HepG2 (cell line): ENCODE data around the gene RRBP1. TPM values are rescaled to one million over a fixed set of nuclear protein-coding genes. Genes with fewer than 3 reads are reported as not detected.

Experiments used
- KMT2A ChIP-seq: sonication (generic); formaldehyde crosslinking; IDR thresholded peaks from 2 replicates; pipeline ENCODE4 v1.4.0; 2020; ENCODE audit warnings: missing genetic modification reagents
- POLR2A ChIP-seq, 2 experiments: IDR thresholded peaks; 2 replicates each; pipeline ENCODE4 v1.6.1; 2011; ENCODE audit warnings: low read depth in 2 of 2, low read length in 2 of 2, mild to moderate bottlenecking in 1 of 2, moderate library complexity in 1 of 2; ENCODE audit not compliant: insufficient read depth in 1 of 2
- POLR2AphosphoS5 ChIP-seq: IDR thresholded peaks from 2 replicates; pipeline ENCODE4 v1.6.1; 2012; ENCODE audit warnings: low read depth, low read length
- SOX5 ChIP-seq: IDR thresholded peaks from 2 replicates; pipeline ENCODE4 v1.6.1; 2016; ENCODE audit warnings: borderline replicate concordance
- XRCC5 ChIP-seq: fragments of 200-400 bp; formaldehyde crosslinking; optimal IDR thresholded peaks from 2 replicates; pipeline ENCODE3; 2017; ENCODE audit warnings: mild to moderate bottlenecking, low read length
- ZFP36L2 ChIP-seq: sonication (generic); formaldehyde crosslinking; IDR thresholded peaks from 2 replicates; pipeline ENCODE4 v1.4.0; 2020; ENCODE audit warnings: missing genetic modification reagents
- ZNF563 ChIP-seq: sonication (generic); formaldehyde crosslinking; IDR thresholded peaks from 2 replicates; pipeline ENCODE4 v1.8.0; 2022; ENCODE audit warnings: mild to moderate bottlenecking, moderate library complexity, missing genetic modification reagents
- ZNF652 ChIP-seq: IDR thresholded peaks from 2 replicates; pipeline ENCODE4 v1.6.1; 2016; ENCODE audit warnings: low read depth, borderline replicate concordance
- polyA plus RNA-seq, 8 experiments: library from polyadenylated mRNA; depleted of rRNA in 3 of 8; stranded (reverse) in 7 of 8; unstranded in 1 of 8; fragments of >200 nt; fragmentation: Illumina TruSeq in 4 of 8; extraction: Trizol in 4 of 8; gene quantifications; 2 replicates each; pipeline versions ENCODE4 v1.2.1 to v1.2.3, GENCODE V29; 2011 to 2016; ENCODE audit warnings: low read depth in 4 of 8, missing spikeins in 1 of 8, mixed read lengths in 1 of 8; ENCODE audit not compliant: insufficient read depth in 1 of 8
- total RNA-seq, 5 experiments: library from RNA; depleted of rRNA; stranded (reverse); fragments of >200 nt; fragmentation: Illumina TruSeq; extraction: Trizol; gene quantifications; 2 replicates each; pipeline ENCODE4 v1.2.3, GENCODE V29; 2016; ENCODE audit warnings: low read depth in 1 of 5
- TF ChIP-seq, protein P1 (sequence below): sonication (generic); formaldehyde crosslinking; IDR thresholded peaks from 2 replicates; pipeline ENCODE4 v1.4.0; 2020; ENCODE audit warnings: mild to moderate bottlenecking, missing genetic modification reagents
- TF ChIP-seq, protein P2 (sequence below): sonication (generic); formaldehyde crosslinking; conservative IDR thresholded peaks from 2 replicates; pipeline ENCODE4 v1.5.0; 2020; ENCODE audit warnings: missing genetic modification reagents

The RRBP1 gene
- total and polyA plus RNA-seq, 2 of the 13 experiments (the other 11 are each of a cell fraction or from before 2014, with no cell fraction given), result 150 to 222 TPM

DNA sequence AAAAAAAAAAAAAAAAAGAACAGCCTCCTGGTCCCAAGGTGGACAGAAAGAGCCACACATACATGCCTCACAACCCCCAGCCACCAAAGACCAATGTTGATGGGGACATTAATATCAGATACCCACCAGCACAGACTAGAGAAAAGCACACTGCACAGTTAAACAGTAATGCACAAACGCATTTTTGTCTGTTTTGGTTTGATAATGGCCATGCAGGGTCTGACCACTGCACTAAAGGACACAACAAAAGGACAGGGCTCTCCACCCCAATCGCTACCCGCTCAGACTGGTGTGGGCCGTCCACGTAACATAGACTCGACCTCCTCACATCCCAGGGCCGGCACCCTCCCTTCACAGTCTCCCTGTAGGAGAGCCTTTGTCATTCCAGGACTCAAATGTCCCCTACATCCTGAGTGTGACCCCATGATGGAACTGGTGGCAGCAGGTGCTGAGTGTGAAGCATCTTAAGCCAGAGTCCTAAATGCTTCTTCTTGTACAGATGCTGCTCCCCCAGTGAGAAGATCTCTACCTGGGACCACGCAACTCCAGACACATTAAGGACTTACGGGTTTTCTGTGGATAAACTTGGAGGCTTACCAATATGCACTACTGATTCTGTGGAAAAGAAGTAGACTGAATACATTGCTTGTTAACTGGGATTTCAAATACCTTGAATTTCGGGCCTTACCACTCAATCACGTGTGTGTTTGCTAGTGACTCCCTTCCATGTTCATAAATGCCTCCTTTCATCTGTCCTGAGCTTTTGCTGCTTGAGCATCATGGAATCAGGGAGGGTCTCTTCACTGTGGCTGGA, 28.0 kb downstream of the RRBP1 start (continued):
- TF ChIP-seq, protein P1, sequence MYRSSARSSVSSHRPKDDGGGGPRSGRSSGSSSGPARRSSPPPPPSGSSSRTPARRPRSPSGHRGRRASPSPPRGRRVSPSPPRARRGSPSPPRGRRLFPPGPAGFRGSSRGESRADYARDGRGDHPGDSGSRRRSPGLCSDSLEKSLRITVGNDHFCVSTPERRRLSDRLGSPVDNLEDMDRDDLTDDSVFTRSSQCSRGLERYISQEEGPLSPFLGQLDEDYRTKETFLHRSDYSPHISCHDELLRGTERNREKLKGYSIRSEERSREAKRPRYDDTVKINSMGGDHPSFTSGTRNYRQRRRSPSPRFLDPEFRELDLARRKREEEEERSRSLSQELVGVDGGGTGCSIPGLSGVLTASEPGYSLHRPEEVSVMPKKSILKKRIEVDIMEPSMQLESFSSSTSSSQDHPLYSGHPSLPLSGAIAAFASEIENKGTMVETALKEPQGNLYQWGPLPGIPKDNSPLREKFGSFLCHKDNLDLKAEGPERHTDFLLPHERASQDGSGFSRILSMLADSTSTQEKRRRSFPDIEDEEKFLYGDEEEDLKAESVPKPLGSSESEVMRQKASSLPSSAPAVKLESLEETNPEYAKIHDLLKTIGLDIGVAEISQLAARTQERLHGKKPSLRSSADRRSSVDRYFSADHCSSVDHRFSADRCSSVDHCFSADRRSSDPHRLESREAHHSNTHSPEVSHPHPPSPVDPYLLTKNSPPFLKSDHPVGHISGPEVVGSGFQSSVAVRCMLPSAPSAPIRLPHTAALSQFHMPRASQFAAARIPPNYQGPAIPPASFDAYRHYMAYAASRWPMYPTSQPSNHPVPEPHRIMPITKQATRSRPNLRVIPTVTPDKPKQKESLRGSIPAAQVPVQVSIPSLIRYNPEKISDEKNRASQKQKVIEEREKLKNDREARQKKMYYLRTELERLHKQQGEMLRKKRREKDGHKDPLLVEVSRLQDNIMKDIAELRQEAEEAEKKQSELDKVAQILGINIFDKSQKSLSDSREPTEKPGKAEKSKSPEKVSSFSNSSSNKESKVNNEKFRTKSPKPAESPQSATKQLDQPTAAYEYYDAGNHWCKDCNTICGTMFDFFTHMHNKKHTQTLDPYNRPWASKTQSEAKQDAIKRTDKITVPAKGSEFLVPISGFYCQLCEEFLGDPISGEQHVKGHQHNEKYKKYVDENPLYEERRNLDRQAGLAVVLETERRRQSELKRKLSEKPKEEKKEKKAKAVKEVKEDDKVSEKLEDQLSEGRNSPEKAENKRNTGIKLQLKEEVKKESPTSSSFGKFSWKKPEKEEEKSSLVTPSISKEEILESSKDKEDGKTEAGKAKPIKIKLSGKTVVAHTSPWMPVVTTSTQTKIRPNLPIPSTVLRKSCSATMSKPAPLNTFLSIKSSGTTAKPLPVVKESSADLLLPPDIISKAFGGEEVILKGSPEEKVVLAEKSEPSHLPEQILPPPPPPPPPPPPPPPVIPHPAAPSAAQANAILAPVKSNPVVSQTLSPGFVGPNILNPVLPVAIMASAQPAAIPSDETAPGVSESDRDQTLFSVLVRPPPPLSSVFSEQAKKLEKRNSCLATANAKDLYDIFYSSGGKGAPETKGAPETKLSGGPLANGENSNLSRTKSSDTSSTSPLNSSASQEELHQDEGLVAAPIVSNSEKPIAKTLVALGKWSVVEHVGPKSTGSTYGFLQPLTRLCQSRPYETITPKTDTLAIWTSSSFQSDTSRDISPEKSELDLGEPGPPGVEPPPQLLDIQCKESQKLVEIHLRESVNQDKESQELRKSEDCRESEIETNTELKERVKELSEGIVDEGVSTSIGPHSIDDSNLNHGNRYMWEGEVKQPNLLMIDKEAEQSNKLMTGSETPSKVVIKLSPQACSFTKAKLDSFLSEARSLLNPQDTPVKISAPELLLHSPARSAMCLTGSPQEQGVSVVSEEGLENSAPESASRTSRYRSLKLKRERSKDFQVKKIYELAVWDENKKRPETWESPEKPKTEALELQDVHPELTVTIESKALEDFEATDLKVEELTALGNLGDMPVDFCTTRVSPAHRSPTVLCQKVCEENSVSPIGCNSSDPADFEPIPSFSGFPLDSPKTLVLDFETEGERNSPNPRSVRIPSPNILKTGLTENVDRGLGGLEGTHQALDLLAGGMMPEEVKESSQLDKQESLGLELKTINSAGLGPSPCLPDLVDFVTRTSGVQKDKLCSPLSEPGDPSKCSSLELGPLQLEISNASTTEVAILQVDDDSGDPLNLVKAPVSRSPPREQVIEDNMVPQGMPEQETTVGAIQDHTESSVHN, result no peak
- no peak for TF ChIP-seq ZNF652 (CRISPR knock-in tag)
- TF ChIP-seq, protein P2, sequence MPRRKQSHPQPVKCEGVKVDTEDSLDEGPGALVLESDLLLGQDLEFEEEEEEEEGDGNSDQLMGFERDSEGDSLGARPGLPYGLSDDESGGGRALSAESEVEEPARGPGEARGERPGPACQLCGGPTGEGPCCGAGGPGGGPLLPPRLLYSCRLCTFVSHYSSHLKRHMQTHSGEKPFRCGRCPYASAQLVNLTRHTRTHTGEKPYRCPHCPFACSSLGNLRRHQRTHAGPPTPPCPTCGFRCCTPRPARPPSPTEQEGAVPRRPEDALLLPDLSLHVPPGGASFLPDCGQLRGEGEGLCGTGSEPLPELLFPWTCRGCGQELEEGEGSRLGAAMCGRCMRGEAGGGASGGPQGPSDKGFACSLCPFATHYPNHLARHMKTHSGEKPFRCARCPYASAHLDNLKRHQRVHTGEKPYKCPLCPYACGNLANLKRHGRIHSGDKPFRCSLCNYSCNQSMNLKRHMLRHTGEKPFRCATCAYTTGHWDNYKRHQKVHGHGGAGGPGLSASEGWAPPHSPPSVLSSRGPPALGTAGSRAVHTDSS, result 0 out of 2 replicates have a peak, but pooled peaks have one; percentile 34
- TF ChIP-seq ZNF563 (CRISPR knock-in tag), result no peak
- TF ChIP-seq KMT2A (CRISPR knock-in tag), result no peak
- no peak for TF ChIP-seq ZFP36L2 (CRISPR knock-in tag)
- 0 out of 4 replicates have a peak, but pooled peaks of 1 of the 2 experiments have one; percentile 45 for TF ChIP-seq POLR2A (IDR thresholded peaks at IDR 0.05; ENCODE audit: insufficient read depth in 1 of 2, low read depth in 2 of 2, low read length in 2 of 2)
- no peak for TF ChIP-seq SOX5
- TF ChIP-seq POLR2AphosphoS5, result peak; percentile 38
- peak; percentile 2 for TF ChIP-seq XRCC5
